HG03354 (cell line): ENCODE data around the gene CFAP57.

Experiments
- ATAC-seq: cut with Tn5 transposase; IDR thresholded peaks from one replicate; pipeline ENCODE4 v1.9.1; 2021; ENCODE audit warnings: mild to moderate bottlenecking; ENCODE audit not compliant: unreplicated experiment, poor library complexity, severe bottlenecking

CFAP57 gene

DNA sequence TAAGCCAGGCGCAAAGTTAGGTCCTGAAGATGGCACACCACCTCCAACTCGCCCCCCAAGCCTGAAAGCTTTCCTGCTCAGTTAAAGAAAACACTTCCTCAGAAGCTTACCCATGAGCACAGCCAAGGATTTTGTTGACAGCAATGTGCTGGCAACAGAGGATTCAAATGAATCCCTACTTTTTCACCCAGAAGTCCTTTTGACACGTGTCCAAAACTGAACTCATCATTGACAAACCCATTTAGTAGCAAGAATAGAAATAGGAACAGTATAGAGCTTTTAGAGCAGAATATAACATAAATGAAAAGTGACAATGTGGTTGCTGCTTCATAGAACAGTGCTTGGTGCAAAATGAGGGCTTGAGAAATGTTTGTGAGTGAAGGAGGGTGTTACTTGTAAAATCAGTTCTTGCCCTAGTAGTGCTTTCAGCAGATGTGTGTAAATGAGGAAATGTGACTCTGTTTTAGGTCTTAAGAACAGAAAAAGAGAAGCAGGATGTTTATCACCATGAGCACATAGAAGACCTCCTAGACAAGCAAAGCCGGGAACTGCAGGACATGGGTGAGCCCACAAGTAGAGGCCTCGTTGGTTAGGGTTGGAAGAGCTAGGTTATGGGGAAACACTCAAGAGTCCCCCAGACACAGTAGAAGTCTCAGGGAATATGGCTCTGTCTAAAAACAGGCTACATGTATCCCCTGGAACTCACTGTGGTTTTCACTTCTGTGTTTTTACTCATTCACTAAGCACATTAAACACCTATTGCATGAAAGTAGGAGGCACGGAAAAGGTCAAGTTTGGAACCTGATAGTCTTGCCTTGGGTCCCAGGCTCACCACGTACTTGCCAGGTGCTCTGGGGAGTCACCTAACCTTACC is 49.0 kb downstream of the CFAP57 start:
- peak; percentile 80 for ATAC-seq

- no peak for ATAC-seq
Observed at GRCh38 chr1:43221797-43222196, 49.7 kb downstream of the CFAP57 start.

DNA sequence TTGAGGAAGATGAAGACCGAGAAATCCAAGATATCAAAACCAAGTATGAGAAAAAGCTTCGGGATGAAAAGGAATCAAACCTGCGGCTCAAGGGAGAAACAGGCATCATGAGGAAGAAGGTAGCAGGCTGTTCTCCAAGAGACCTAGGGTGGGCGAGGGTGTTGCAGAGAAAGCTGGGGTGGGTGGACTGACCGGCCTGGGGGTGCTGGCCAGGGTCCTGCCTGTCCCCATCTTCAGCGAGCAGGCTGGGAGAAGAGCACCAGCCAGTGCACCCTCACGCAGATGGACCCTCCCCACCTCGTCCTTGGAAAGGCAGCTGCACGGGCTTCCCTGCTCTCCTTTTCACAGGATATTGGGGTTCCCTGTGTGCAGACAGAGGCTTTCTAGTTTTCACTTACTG is 50.7 kb downstream of the CFAP57 start:
- ATAC-seq = no peak

- no peak for ATAC-seq
Observed at GRCh38 chr1:43225168-43225567, 53.0 kb downstream of the CFAP57 start.

- no peak for ATAC-seq
Observed at GRCh38 chr1:43227143-43227764, 55.1 kb downstream of the CFAP57 start.

DNA sequence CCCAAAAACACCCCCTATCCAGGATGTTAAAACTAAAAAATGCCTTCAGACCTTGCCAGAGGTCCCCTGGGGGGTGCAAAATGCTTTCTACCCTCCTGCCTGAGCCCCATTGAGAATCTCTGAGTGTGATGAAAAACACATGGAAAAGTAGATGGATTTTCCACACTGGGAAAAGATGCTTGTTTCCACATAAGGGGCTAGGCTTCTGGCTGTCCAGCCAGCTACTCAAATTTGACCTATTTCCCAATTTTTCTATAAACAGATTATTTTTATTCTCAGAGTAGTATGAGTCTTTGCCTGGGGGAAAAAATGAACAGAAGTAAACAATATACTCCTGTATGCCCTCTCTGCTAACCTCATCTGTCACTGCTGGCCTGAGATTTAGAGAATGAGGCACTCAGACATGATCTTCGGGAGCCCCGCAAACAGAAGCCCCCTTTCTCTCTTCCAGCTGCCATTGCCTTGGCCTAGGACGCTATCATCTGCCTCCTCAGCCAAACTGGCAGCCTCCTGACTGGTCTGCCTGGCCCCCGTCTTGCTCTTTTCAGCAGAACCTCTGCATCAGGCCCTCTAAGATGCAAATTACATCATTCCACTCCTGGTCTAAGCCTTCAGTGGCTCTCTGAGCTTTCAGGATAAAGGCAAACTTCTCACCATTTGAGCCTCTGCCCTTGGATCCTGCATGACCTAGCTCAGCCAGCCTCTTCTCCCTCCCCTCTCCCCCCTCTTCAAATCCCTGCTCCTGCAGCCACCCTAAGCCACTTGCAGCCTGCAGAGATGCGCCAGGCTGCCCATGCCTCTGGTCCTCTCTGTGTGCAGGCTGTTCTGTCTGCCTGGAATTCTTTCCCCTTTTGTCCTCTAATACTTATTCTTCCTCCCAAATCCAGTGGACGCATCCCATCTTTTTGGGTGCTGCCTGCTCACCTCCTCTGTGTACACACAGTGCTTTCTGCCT is 58.0 kb downstream of the CFAP57 start:
- ATAC-seq = no peak

- ATAC-seq = no peak
Observed at GRCh38 chr1:43232074-43232473, 59.9 kb downstream of the CFAP57 start.

- no peak for ATAC-seq
Observed at GRCh38 chr1:43232482-43232881, 60.4 kb downstream of the CFAP57 start.

- no peak for ATAC-seq
Observed at GRCh38 chr1:43233631-43234030, 61.5 kb downstream of the CFAP57 start.

- ATAC-seq = no peak
Observed at GRCh38 chr1:43234267-43234666, 62.1 kb downstream of the CFAP57 start.

- no peak for ATAC-seq
Observed at GRCh38 chr1:43235040-43235439, 62.9 kb downstream of the CFAP57 start.

DNA sequence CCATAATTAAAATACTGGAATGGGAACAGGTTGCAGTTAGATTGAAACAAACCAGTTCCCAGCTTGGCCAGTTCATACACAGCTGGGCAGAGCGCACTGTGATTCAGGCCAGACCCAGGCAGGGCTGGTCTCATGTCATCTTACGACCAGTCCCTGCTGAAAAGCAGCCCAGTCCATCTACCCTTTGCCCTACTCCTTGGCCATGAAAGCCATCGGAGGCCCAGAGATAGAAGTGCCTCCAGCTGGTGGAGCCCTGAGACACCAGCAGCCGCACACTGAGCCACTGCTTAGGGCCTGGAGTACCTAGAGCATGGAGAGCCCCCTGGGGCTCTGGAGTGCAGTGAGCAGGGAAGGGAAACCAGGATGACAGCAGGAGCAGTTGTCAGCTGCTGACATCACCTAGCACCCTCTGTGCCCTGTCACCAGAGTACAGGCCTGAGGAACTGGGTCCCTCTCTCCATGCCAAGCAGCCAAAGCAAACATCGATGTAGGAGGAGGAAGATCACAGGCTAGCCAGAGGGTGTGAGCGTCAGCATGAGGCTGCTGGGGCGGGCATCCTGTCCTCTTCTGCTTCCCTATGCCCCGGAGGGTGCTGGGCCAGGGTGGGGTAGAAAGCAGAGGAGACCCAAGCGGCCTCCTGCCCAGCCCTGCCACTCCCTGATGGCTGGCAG is 63.5 kb downstream of the CFAP57 start:
- no peak for ATAC-seq

DNA sequence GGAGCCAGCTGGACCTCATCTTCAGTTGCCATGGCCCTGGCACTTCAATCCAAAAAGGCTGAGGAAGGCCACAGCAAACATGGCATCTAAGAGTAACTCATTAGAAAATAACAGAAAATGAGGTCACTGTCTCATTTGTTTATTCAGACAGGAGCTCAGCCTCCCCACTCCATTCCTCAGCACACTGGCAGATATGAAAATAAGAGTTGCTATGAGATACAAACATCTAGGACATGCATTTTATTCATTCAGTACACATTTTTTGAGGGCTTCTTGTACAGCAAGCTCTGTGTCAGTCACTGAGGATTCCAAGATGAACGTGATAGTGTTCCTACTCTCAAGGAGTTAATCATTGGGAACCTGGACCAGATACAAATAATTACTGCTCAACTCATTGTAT is 65.0 kb downstream of the CFAP57 start:
- no peak for ATAC-seq

GRCh38 chr1:43238085-43238484 is 66.0 kb downstream of the CFAP57 start:
- ATAC-seq = no peak

- peak; percentile 35 for ATAC-seq
Observed at GRCh38 chr1:43238991-43239469, 66.9 kb downstream of the CFAP57 start.

DNA sequence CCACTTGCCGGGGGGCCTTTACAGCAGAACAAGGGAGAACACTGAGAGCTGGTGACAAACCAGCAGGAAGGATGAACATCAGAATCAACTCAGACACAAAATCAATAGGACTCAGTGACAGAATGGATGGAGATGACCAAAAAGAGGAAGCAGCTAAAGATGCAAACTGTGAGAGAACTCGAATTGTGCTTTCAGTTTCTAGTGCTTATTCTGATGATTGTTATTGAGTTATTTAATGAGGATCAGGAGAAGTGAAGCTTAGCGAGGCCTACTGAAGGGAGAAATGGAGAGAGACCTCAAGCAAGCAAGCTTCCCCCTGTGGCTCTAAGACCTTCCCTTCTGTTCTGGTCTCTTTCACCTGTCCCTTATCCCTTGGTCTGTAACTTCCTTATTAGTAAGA is 67.4 kb downstream of the CFAP57 start:
- peak; percentile 86 for ATAC-seq

GRCh38 chr1:43241413-43241836 is 69.3 kb downstream of the CFAP57 start:
- ATAC-seq = no peak

GRCh38 chr1:43243299-43243698 is 71.2 kb downstream of the CFAP57 start:
- ATAC-seq = no peak

GRCh38 chr1:43246466-43247213 is 74.5 kb downstream of the CFAP57 start:
- ATAC-seq = no peak
